Keratinocyte (primary cell): ENCODE results near the gene SLC12A6. TPM values are rescaled to one million over a fixed set of nuclear protein-coding genes. Genes with fewer than 3 reads are reported as not detected.

Source experiments
- DNase-seq: peaks from one replicate; pipeline ENCODE4 v3.0.0-alpha.2; 2011; ENCODE audit warnings: low read depth, missing footprints, low spot score
- FAIRE-seq: peaks from 2 replicates; lab custom pipeline; 2011; peaks lifted over from hg19 to GRCh38; lab: Jason Lieb, UNC
- H2AFZ ChIP-seq: 2 replicates; pipeline ENCODE4 v1.6.0; 2012; ENCODE audit warnings: low read length, control low read depth, inconsistent platforms; ENCODE audit not compliant: control insufficient read depth
- H3K27ac ChIP-seq: 2 replicates; pipeline ENCODE4 v1.5.1; 2011; ENCODE audit warnings: low read length; ENCODE audit not compliant: control insufficient read depth, insufficient read depth
- H3K27me3 ChIP-seq: 3 replicates; pipeline ENCODE4 v1.6.0; 2011; ENCODE audit warnings: low read length; ENCODE audit not compliant: control insufficient read depth, insufficient read depth; ENCODE audit errors: extremely low read depth
- H3K36me3 ChIP-seq, 2 experiments: 2 replicates in 1 of 2; 3 replicates in 1 of 2; pipeline ENCODE4 v1.5.1; 2011; ENCODE audit warnings: low read length in 2 of 2, mild to moderate bottlenecking in 1 of 2; ENCODE audit not compliant: control insufficient read depth in 2 of 2, insufficient read depth in 2 of 2; ENCODE audit errors: extremely low read depth in 1 of 2
- H3K4me1 ChIP-seq: 3 replicates; pipeline ENCODE4 v1.5.1; 2011; ENCODE audit warnings: low read length; ENCODE audit not compliant: control insufficient read depth, insufficient read depth; ENCODE audit errors: extremely low read depth
- H3K4me2 ChIP-seq: 3 replicates; pipeline ENCODE4 v1.6.0; 2011; ENCODE audit warnings: low read depth, low read length; ENCODE audit not compliant: control insufficient read depth, insufficient read depth; ENCODE audit errors: extremely low read depth
- H3K4me3 ChIP-seq, 3 experiments: fragments of 200-600 bp in 1 of 3; sonication (generic) in 1 of 3; 2 replicates in 2 of 3; 3 replicates in 1 of 3; pipeline ENCODE4 v1.5.1; 2011 to 2016; ENCODE audit warnings: low read length in 3 of 3, mild to moderate bottlenecking in 3 of 3, control low read depth in 2 of 3, inconsistent platforms in 1 of 3, low read depth in 1 of 3, mixed read lengths in 1 of 3, mixed run types in 1 of 3, moderate library complexity in 1 of 3; ENCODE audit not compliant: control insufficient read depth in 2 of 3, insufficient read depth in 2 of 3; ENCODE audit errors: extremely low read depth in 1 of 3
- H3K79me2 ChIP-seq: 2 replicates; pipeline ENCODE4 v1.6.0; 2012; ENCODE audit warnings: low read length; ENCODE audit not compliant: control insufficient read depth, insufficient read depth
- H3K9ac ChIP-seq: 3 replicates; pipeline ENCODE4 v1.6.0; 2011; ENCODE audit warnings: low read length; ENCODE audit not compliant: control insufficient read depth, insufficient read depth; ENCODE audit errors: extremely low read depth
- H3K9me1 ChIP-seq: 3 replicates; pipeline ENCODE4 v1.6.0; 2011; ENCODE audit warnings: low read length; ENCODE audit not compliant: control insufficient read depth, insufficient read depth; ENCODE audit errors: extremely low read depth
- H3K9me3 ChIP-seq: 2 replicates; pipeline ENCODE4 v1.5.1; 2012; ENCODE audit warnings: low read depth, low read length; ENCODE audit not compliant: control insufficient read depth
- H4K20me1 ChIP-seq: 3 replicates; pipeline ENCODE4 v1.6.0; 2011; ENCODE audit warnings: low read length; ENCODE audit not compliant: control insufficient read depth, insufficient read depth; ENCODE audit errors: extremely low read depth
- EZH2 ChIP-seq: IDR thresholded peaks from one replicate; pipeline ENCODE4 v1.6.1; 2012; ENCODE audit warnings: inconsistent platforms, mild to moderate bottlenecking, low read length, moderate library complexity
- dilution Hi-C: fragments of 300-500 bp; cut with MboI; formaldehyde crosslinking; loops from one replicate; pipeline ENCODE4 v1.7.0; 2020; ENCODE audit warnings: low sequenced_read_pairs; ENCODE audit not compliant: extremely low pct_ligation_motif_present
- polyA plus RNA-seq, 5 experiments: library from polyadenylated mRNA; depleted of rRNA in 3 of 5; stranded (reverse) in 3 of 5; stranded (forward) in 1 of 5; unstranded in 1 of 5; fragments of >200 nt; gene quantifications; 1 replicate in 1 of 5; 2 replicates in 3 of 5; 3 replicates in 1 of 5; pipeline versions ENCODE4 v1.2.1 to v1.2.3, GENCODE V29; 2011 to 2012; ENCODE audit warnings: missing spikeins in 2 of 5, low read depth in 1 of 5, low replicate concordance in 1 of 5
- TF ChIP-seq, protein P1 (sequence below), 3 experiments: IDR thresholded peaks in 1 of 3; conservative IDR thresholded peaks in 1 of 3; optimal IDR thresholded peaks in 1 of 3; 2 replicates in 2 of 3; 3 replicates in 1 of 3; pipeline versions ENCODE3 to v1.5.1; 2011; ENCODE audit warnings: low read length in 3 of 3, mild to moderate bottlenecking in 3 of 3, moderate library complexity in 2 of 3, control low read depth in 1 of 3, inconsistent platforms in 1 of 3; ENCODE audit not compliant: insufficient read depth in 2 of 3; ENCODE audit errors: extremely low read depth in 1 of 3

SLC12A6 gene
- polyA plus RNA-seq, 1 donor (not counting 4 experiments of a cell fraction or from before 2014, with no cell fraction given), result 24.3 TPM

- no peak overlapping the region for H3K27ac ChIP-seq
- no peak for FAIRE-seq
Measured at GRCh38 chr15:34242331-34242710, 95.3 kb downstream of the SLC12A6 start.

GRCh38 chr15:34241376-34242330, 95.9 kb downstream of the SLC12A6 start:
- Histone ChIP-seq H3K4me3 (no peak overlapping the region), H3K27me3 (no peaks in the 10 kb centered on the region), H3K79me2 (no peaks in the 10 kb centered on the region), H3K9me3 (no peaks in the 10 kb centered on the region), H3K36me3 (peaks cover 0 to 3% of the 10 kb centered on the region in 2 experiments), H3K9me1 (no peaks in the 10 kb centered on the region), H3K27ac (peak overlapping the region; percentile 12), H3K9ac (no peak overlapping the region), H3K4me1 (peaks cover 28% of the 10 kb centered on the region), H2AFZ (no peak overlapping the region), H4K20me1 (no peaks in the 10 kb centered on the region), H3K4me2 (no peak overlapping the region)
- peak; percentile 65 for FAIRE-seq
- dilution Hi-C loops, result no loop called here
- TF ChIP-seq, protein P1, sequence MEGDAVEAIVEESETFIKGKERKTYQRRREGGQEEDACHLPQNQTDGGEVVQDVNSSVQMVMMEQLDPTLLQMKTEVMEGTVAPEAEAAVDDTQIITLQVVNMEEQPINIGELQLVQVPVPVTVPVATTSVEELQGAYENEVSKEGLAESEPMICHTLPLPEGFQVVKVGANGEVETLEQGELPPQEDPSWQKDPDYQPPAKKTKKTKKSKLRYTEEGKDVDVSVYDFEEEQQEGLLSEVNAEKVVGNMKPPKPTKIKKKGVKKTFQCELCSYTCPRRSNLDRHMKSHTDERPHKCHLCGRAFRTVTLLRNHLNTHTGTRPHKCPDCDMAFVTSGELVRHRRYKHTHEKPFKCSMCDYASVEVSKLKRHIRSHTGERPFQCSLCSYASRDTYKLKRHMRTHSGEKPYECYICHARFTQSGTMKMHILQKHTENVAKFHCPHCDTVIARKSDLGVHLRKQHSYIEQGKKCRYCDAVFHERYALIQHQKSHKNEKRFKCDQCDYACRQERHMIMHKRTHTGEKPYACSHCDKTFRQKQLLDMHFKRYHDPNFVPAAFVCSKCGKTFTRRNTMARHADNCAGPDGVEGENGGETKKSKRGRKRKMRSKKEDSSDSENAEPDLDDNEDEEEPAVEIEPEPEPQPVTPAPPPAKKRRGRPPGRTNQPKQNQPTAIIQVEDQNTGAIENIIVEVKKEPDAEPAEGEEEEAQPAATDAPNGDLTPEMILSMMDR (optimal IDR thresholded peaks at IDR 0.05 in 1 of 3, IDR thresholded peaks at IDR 0.05 in 1 of 3, conservative IDR thresholded peaks at IDR 0.05 in 1 of 3; ENCODE audit: extremely low read depth in 1 of 3, insufficient read depth in 2 of 3, low read length in 3 of 3), result peak; percentile 44 to 74 (median 62)
- TF ChIP-seq EZH2, result no peak
- no peak for DNase-seq

More at GRCh38 chr15:34242331-34242710, 95.3 kb downstream of the SLC12A6 start:
- peaks cover 32% of the 10 kb centered on the region for H3K4me1 ChIP-seq
- no peaks in the 10 kb centered on the region for H3K9me1 ChIP-seq
- H3K9me3 ChIP-seq, result no peaks in the 10 kb centered on the region
- H2AFZ ChIP-seq, result no peak overlapping the region
- H3K4me2 ChIP-seq, result no peak overlapping the region
- no peak overlapping the region for H3K9ac ChIP-seq
- H3K4me3 ChIP-seq, result no peak overlapping the region
- no peaks in the 10 kb centered on the region for H3K79me2 ChIP-seq
- no peaks in the 10 kb centered on the region for H4K20me1 ChIP-seq
- no peak for DNase-seq
- H3K36me3 ChIP-seq, result peaks cover 0 to 2% of the 10 kb centered on the region in 2 experiments
- TF ChIP-seq, protein P1 (optimal IDR thresholded peaks at IDR 0.05 in 1 of 3, IDR thresholded peaks at IDR 0.05 in 1 of 3, conservative IDR thresholded peaks at IDR 0.05 in 1 of 3; ENCODE audit: extremely low read depth in 1 of 3, insufficient read depth in 2 of 3, low read length in 3 of 3), result no peak
- no peak for TF ChIP-seq EZH2
- no peaks in the 10 kb centered on the region for H3K27me3 ChIP-seq
- dilution Hi-C loops, result no loop called here
